Activated CD4-positive, alpha-beta T cell treated with anti-CD3 and anti-CD28 coated beads for 4 hours (primary cell): ENCODE measurements around the gene PDE6B.
"Not testable (repeated sequence)": the region's sequence is repeated elsewhere in the genome, so short reads cannot be mapped to it uniquely, and the experiment has no call there.

ENCODE experiments used
- DNase-seq, 2 donors: peaks; one replicate each; pipeline ENCODE4 v3.0.0-alpha.2; 2020

PDE6B gene

GRCh38 chr4:658681-659667, 33.6 kb downstream of the PDE6B start:
- DNase-seq, result no peak

- no peak for DNase-seq
Observed at GRCh38 chr4:659851-660250, 34.5 kb downstream of the PDE6B start.

- no peak for DNase-seq
Observed at GRCh38 chr4:660401-660800, 35.0 kb downstream of the PDE6B start.

- no peak for DNase-seq
Observed at GRCh38 chr4:661231-661630, 35.9 kb downstream of the PDE6B start.

- no peak for DNase-seq
Observed at GRCh38 chr4:661881-662761, 36.7 kb downstream of the PDE6B start.

- DNase-seq, result no peak
Observed at GRCh38 chr4:663046-663437, 37.7 kb downstream of the PDE6B start.

GRCh38 chr4:663438-664428, 38.4 kb downstream of the PDE6B start:
- peak; percentile 73 to 81 for DNase-seq

GRCh38 chr4:664713-665231, 39.4 kb downstream of the PDE6B start:
- no peak for DNase-seq

GRCh38 chr4:665381-665750, 40.0 kb downstream of the PDE6B start:
- no peak for DNase-seq

GRCh38 chr4:665751-666435, 40.5 kb downstream of the PDE6B start:
- no peak for DNase-seq

- DNase-seq, result no peak
Observed at GRCh38 chr4:666436-666810, 41.0 kb downstream of the PDE6B start.

- no peak for DNase-seq
Observed at GRCh38 chr4:666822-667544, 41.6 kb downstream of the PDE6B start.

- no peak for DNase-seq
Observed at GRCh38 chr4:667545-667925, 42.2 kb downstream of the PDE6B start.

GRCh38 chr4:668219-668618, 42.8 kb downstream of the PDE6B start:
- not testable (repeated sequence) for DNase-seq

- not testable (repeated sequence) for DNase-seq
Observed at GRCh38 chr4:669806-670559, 44.6 kb downstream of the PDE6B start.

- DNase-seq, result no peak
Observed at GRCh38 chr4:671769-672168, 46.4 kb downstream of the PDE6B start.

- DNase-seq, result peak in 1 of 2 donors; percentile 21
Observed at GRCh38 chr4:673349-674091, 48.1 kb downstream of the PDE6B start.

GRCh38 chr4:674172-675035, 49.0 kb downstream of the PDE6B start, which contains the start of the genes ATP5ME and MYL5:
Gene ATP5ME (minus strand): TSS chr4:674276. CDS start chr4:674247, 29 bp downstream.
Gene MYL5 (plus strand): TSS chr4:674542. CDS start chr4:678027, 3,485 bp downstream.
- DNase-seq, result peak; percentile 96 to 97
